Bronchial epithelial cell (primary cell): Measurements from ENCODE around the gene CYLC2. TPM values are rescaled to one million over a fixed set of nuclear protein-coding genes. Genes with fewer than 3 reads are reported as not detected.

Experiments
- DNase-seq: peaks from one replicate; pipeline ENCODE4 v3.0.0-alpha.2; 2010; ENCODE audit warnings: low read depth
- FAIRE-seq: peaks from 2 replicates; lab custom pipeline; 2011; peaks lifted over from hg19 to GRCh38; lab: Jason Lieb, UNC
- H3K27me3 ChIP-seq: 2 replicates; pipeline ENCODE4 v1.5.1; 2011; ENCODE audit warnings: low read length; ENCODE audit not compliant: control insufficient read depth, insufficient read depth
- H3K36me3 ChIP-seq: 2 replicates; pipeline ENCODE4 v1.5.1; 2011; ENCODE audit warnings: low read length; ENCODE audit not compliant: control insufficient read depth, insufficient read depth
- H3K4me3 ChIP-seq: 2 replicates; pipeline ENCODE4 v1.5.1; 2011; ENCODE audit warnings: mild to moderate bottlenecking, low read depth, low read length, control low read depth
- CTCF ChIP-seq: IDR thresholded peaks from 2 replicates; pipeline ENCODE4 v1.5.1; 2011; ENCODE audit warnings: mild to moderate bottlenecking, moderate library complexity, low read length, control low read depth, inconsistent platforms; ENCODE audit not compliant: insufficient read depth, severe bottlenecking
- total RNA-seq: library from RNA; depleted of rRNA; stranded (reverse); fragments of >200 nt; gene quantifications from 2 replicates; pipeline ENCODE4 v1.2.1, GENCODE V29; 2014

The CYLC2 gene
- total RNA-seq, 1 donor from 2014 or later = not detected

- H3K4me3 ChIP-seq = no peak overlapping the region
- H3K36me3 ChIP-seq = no peaks in the 10 kb centered on the region
- FAIRE-seq (no peak), DNase-seq (no peak)
- no peak for TF ChIP-seq CTCF
- no peaks in the 10 kb centered on the region for H3K27me3 ChIP-seq
These were observed 19.9 kb upstream of the CYLC2 start for GRCh38 chr9:102975251-102975650.

GRCh38 chr9:102985162-102985895 is 9.8 kb upstream of the CYLC2 start:
- DNase-seq (no peak), FAIRE-seq (no peak)
- no peaks in the 10 kb centered on the region for H3K36me3 ChIP-seq
- H3K27me3 ChIP-seq = no peaks in the 10 kb centered on the region
- no peak for TF ChIP-seq CTCF
- H3K4me3 ChIP-seq = no peak overlapping the region

GRCh38 chr9:102986425-102986824 is 8.7 kb upstream of the CYLC2 start:
- no peak for FAIRE-seq

GRCh38 chr9:103003689-103004088 is 8.6 kb downstream of the CYLC2 start:
- H3K27me3 ChIP-seq = no peaks in the 10 kb centered on the region
- TF ChIP-seq CTCF = no peak
- no peaks in the 10 kb centered on the region for H3K36me3 ChIP-seq
- FAIRE-seq (no peak), DNase-seq (no peak)
- H3K4me3 ChIP-seq = no peak overlapping the region

More at GRCh38 chr9:102986425-102986824, 8.7 kb upstream of the CYLC2 start:
- TF ChIP-seq CTCF = no peak
- Histone ChIP-seq H3K4me3 (no peak overlapping the region), H3K27me3 (no peaks in the 10 kb centered on the region), H3K36me3 (no peaks in the 10 kb centered on the region)
- no peak for DNase-seq

- Histone ChIP-seq H3K36me3 (no peaks in the 10 kb centered on the region), H3K27me3 (no peaks in the 10 kb centered on the region), H3K4me3 (no peak overlapping the region)
- no peak for FAIRE-seq
- no peak for TF ChIP-seq CTCF
- no peak for DNase-seq
These were observed 19.1 kb downstream of the CYLC2 start for GRCh38 chr9:103014242-103014641.

GRCh38 chr9:103025796-103026195 is 30.7 kb downstream of the CYLC2 start:
- no peaks in the 10 kb centered on the region for H3K36me3 ChIP-seq
- H3K27me3 ChIP-seq = no peaks in the 10 kb centered on the region
- TF ChIP-seq CTCF = no peak
- FAIRE-seq (no peak), DNase-seq (no peak)
- H3K4me3 ChIP-seq = no peak overlapping the region
